ENCODE data around the gene TRIP10.
"Not testable (repeated sequence)": the region's sequence is repeated elsewhere in the genome, so short reads cannot be mapped to it uniquely, and the experiment has no call there.

GRCh38 chr19:6800160-6800790 is 60.8 kb downstream of the TRIP10 start:
- not testable (repeated sequence) for TF ChIP-seq CTCF (optimal IDR thresholded peaks at IDR 0.05 in 1 of 3, IDR thresholded peaks at IDR 0.05 in 1 of 3, conservative IDR thresholded peaks at IDR 0.05 in 1 of 3; ENCODE audit: extremely low read depth in 1 of 3, insufficient read depth in 2 of 3, low read length in 3 of 3); EZH2 (IDR thresholded peaks at IDR 0.05; ENCODE audit: low read length)
